Thymus (tissue), 11 donors: Measurements from ENCODE around the gene ESR2. TPM values are rescaled to one million over a fixed set of nuclear protein-coding genes. Genes with fewer than 3 reads are reported as not detected.

Source experiments
- DNase-seq, 9 donors: peaks; one replicate each; pipeline ENCODE4 v3.0.0-alpha.2; 2013; ENCODE audit warnings: low spot score in 9 of 9, low read depth in 6 of 9, missing footprints in 1 of 9
- H3K27ac ChIP-seq, 2 donors: one replicate each; pipeline ENCODE4 v1.5.1; 2013; ENCODE audit warnings: control low read depth in 1 of 2, low read depth in 1 of 2, low read length in 1 of 2, mild to moderate bottlenecking in 1 of 2, moderate library complexity in 1 of 2
- H3K27me3 ChIP-seq, 2 donors: one replicate each; pipeline ENCODE4 v1.5.1; 2013; ENCODE audit warnings: low read length in 1 of 2; ENCODE audit not compliant: control insufficient read depth in 2 of 2, insufficient read depth in 1 of 2
- H3K36me3 ChIP-seq, 2 donors: one replicate each; pipeline ENCODE4 v1.5.1; 2013; ENCODE audit warnings: low read length in 1 of 2, mild to moderate bottlenecking in 1 of 2, moderate library complexity in 1 of 2; ENCODE audit not compliant: control insufficient read depth in 2 of 2, insufficient read depth in 2 of 2
- H3K4me1 ChIP-seq, 2 donors: one replicate each; pipeline ENCODE4 v1.5.1; 2013; ENCODE audit warnings: low read length in 2 of 2; ENCODE audit not compliant: control insufficient read depth in 2 of 2, insufficient read depth in 2 of 2
- H3K4me3 ChIP-seq, 2 donors: one replicate each; pipeline ENCODE4 v1.5.1; 2013; ENCODE audit warnings: low read length in 2 of 2, control low read depth in 1 of 2, mild to moderate bottlenecking in 1 of 2
- H3K9me3 ChIP-seq, 2 donors: one replicate each; pipeline ENCODE4 v1.5.1; 2013; ENCODE audit warnings: low read length in 1 of 2, mild to moderate bottlenecking in 1 of 2; ENCODE audit not compliant: control insufficient read depth in 2 of 2, insufficient read depth in 1 of 2
- WGBS: extraction: QIAGEN DNeasy Blood & Tissue Kit; methylation state at CpG from one replicate; pipeline ENCODE4 v1.1.7; 2013; 5-methylcytosine and 5-hydroxymethylcytosine counted together
- polyA plus RNA-seq: library from polyadenylated mRNA; stranded (reverse); fragments of 200-250 nt; gene quantifications from one replicate; pipeline ENCODE4 v1.2.3, GENCODE V29; 2013
- total RNA-seq: library from RNA; stranded (reverse); fragments of 120-200 nt; gene quantifications from one replicate; pipeline ENCODE4 v1.2.4, GENCODE V29; 2013
- donor health status: healthy.

Gene ESR2
- total and polyA plus RNA-seq, 2 donors: 0.52 to 2.3 TPM

DNA sequence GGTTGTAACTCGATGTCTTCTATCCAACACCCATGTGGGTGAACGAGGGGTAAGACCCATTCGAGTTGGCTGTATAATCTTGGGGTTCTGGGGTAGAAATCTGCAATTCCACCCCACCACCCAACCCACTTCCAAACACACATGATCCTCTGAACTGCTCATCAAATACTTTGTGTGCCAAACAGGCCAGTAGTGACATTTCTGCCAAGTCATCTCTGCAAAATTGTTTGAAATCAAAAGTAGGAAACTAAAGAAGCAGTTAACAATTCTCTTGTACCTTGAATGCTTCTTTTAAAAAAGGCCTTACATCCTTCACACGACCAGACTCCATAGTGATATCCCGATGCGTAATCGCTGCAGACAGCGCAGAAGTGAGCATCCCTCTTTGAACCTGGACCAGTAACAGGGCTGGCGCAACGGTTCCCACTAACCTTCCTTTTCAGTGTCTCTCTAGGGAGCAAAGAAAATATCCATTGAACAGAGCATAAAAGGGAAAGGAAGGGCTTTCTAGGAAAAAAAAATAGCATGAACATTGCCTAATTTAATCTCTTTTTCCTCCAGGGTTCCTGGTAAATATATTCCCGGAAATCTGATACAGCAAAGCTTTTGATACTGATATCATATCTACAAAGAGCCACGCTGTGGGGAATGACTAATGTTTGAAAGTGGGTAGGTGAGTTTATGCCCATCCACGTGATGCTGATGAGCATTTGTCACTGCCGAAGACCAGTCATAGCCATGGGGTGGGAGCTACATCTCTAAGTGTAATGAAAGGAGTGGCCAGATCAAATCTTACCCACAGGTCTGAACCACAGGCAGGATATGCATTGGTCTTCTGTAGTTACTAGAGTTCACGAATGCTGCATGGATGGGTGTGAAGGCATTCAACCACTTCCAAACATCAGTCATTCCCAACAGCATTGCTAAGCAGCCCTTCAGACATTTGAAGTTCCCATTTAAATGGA, 14.2 kb downstream of the ESR2 start:
- Histone ChIP-seq H3K4me3 (no peak overlapping the region), H3K27me3 (no peaks in the 10 kb centered on the region), H3K9me3 (no peaks in the 10 kb centered on the region), H3K27ac (no peak overlapping the region), H3K36me3 (peaks cover 0 to 3% of the 10 kb centered on the region in 2 donors), H3K4me1 (no peaks in the 10 kb centered on the region)
- 89% methylated on average over 15 of the region's 15 CpGs for WGBS
- no peak for DNase-seq

- Histone ChIP-seq H3K27ac (no peak overlapping the region), H3K27me3 (no peaks in the 10 kb centered on the region), H3K4me3 (no peak overlapping the region), H3K36me3 (peaks cover 0 to 6% of the 10 kb centered on the region in 2 donors), H3K9me3 (no peaks in the 10 kb centered on the region), H3K4me1 (no peaks in the 10 kb centered on the region)
- no peak for DNase-seq
- 92% methylated on average over 2 of the region's 2 CpGs for WGBS
These were observed 15.7 kb downstream of the ESR2 start for GRCh38 chr14:64278458-64278857.

DNA sequence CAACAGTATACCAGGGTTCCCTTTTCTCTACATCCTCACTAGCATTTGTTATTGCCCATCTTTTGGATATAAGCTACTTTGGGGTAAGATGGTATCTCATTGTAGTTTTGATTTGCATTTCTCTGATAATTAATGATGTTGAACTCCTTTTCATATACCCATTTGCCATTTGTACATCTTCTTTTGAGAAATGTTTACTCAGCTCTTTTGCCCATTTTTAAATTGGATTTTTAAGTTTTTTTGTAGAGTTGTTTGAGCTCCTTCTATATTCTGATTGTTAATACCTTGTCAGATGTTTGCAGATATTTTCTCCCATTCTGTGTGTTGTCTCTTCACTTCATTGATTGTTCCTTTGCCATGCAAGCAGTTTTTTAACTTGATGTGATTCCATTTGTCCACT, 22.2 kb downstream of the ESR2 start:
- Histone ChIP-seq H3K4me3 (no peak overlapping the region), H3K27me3 (no peaks in the 10 kb centered on the region)
- DNase-seq: no peak

GRCh38 chr14:64266239-64266638, 27.9 kb downstream of the ESR2 start:
- WGBS: 84% methylated on average over 2 of the region's 2 CpGs

More for the DNA sequence above, 22.2 kb downstream of the ESR2 start:
- no peaks in the 10 kb centered on the region for H3K4me1 ChIP-seq
- peaks cover 0 to 8% of the 10 kb centered on the region in 2 donors for H3K36me3 ChIP-seq
- no peak overlapping the region for H3K27ac ChIP-seq
- H3K9me3 ChIP-seq: no peaks in the 10 kb centered on the region

GRCh38 chr14:64265222-64265621, 28.9 kb downstream of the ESR2 start:
- Histone ChIP-seq H3K27ac (no peak overlapping the region), H3K9me3 (no peaks in the 10 kb centered on the region), H3K4me3 (no peak overlapping the region), H3K4me1 (no peaks in the 10 kb centered on the region), H3K27me3 (no peaks in the 10 kb centered on the region), H3K36me3 (peaks cover 0 to 5% of the 10 kb centered on the region in 2 donors)
- 95% methylated on average over 1 of the region's 1 CpG for WGBS
- no peak for DNase-seq

More at GRCh38 chr14:64266239-64266638, 27.9 kb downstream of the ESR2 start:
- Histone ChIP-seq H3K4me1 (no peaks in the 10 kb centered on the region), H3K4me3 (no peak overlapping the region), H3K27ac (no peak overlapping the region), H3K27me3 (no peaks in the 10 kb centered on the region), H3K9me3 (no peaks in the 10 kb centered on the region), H3K36me3 (peaks cover 0 to 5% of the 10 kb centered on the region in 2 donors)
- DNase-seq: no peak

- peaks cover 0 to 5% of the 10 kb centered on the region in 2 donors for H3K36me3 ChIP-seq
- H3K27ac ChIP-seq: no peak overlapping the region
- no peaks in the 10 kb centered on the region for H3K9me3 ChIP-seq
- no peaks in the 10 kb centered on the region for H3K27me3 ChIP-seq
- no peak overlapping the region for H3K4me3 ChIP-seq
- DNase-seq: no peak
- H3K4me1 ChIP-seq: no peaks in the 10 kb centered on the region
- WGBS: 96% methylated on average over 21 of the region's 21 CpGs
These were observed 33.8 kb downstream of the ESR2 start for GRCh38 chr14:64260418-64260817.

DNA sequence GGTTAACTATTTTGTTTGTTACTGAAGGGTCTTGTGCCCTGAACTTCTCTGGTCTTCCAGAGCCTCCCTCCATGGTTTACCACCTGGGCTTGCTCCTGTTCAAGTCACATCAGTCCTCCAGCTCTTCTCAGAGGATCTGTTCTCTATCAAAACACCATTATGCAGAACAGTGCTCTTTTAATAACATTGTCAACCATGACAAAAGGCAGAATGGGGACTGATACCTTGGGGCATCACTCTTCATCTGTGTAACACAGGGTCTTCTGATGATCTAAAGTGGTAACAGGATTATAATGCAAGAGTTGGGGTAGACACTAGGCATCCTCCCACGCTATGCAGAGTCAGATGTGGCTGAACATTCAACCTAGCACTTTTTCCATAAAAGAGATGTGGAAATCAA, 38.4 kb downstream of the ESR2 start:
- Histone ChIP-seq H3K27ac (no peak overlapping the region), H3K4me3 (no peak overlapping the region), H3K27me3 (no peaks in the 10 kb centered on the region), H3K4me1 (no peaks in the 10 kb centered on the region), H3K36me3 (peaks cover 0 to 8% of the 10 kb centered on the region in 2 donors), H3K9me3 (no peaks in the 10 kb centered on the region)
- DNase-seq: no peak
- 95% methylated on average over 1 of the region's 1 CpG for WGBS

DNA sequence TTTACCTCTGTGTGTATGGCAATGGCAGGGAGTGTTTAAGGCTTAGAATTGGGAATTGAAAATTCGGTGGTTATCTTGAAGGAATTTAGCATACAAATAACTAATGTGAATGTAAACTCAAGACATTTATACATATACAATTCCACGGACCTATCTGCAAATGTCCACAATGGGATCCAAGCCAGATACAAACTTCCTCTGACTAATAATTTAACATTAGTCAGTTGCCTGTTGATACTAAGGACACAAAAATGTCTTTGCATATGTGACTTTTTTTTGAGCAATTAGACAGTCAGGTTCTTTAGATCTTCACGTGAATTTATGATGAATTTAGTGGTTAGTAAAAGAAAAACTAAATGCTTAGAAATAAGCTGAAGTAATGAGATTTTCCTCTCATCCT, 40.5 kb downstream of the ESR2 start:
- DNase-seq: no peak
- no peak overlapping the region for H3K4me3 ChIP-seq
- peaks cover 0 to 8% of the 10 kb centered on the region in 2 donors for H3K36me3 ChIP-seq
- H3K4me1 ChIP-seq: no peaks in the 10 kb centered on the region
- no peak overlapping the region for H3K27ac ChIP-seq
- no peaks in the 10 kb centered on the region for H3K9me3 ChIP-seq
- 99% methylated on average over 3 of the region's 3 CpGs for WGBS
- no peaks in the 10 kb centered on the region for H3K27me3 ChIP-seq

GRCh38 chr14:64249363-64249762, 44.8 kb downstream of the ESR2 start:
- Histone ChIP-seq H3K9me3 (no peaks in the 10 kb centered on the region), H3K36me3 (peaks cover 0 to 4% of the 10 kb centered on the region in 2 donors), H3K4me3 (no peak overlapping the region), H3K27ac (no peak overlapping the region), H3K4me1 (no peaks in the 10 kb centered on the region), H3K27me3 (no peaks in the 10 kb centered on the region)
- DNase-seq: no peak
- 95% methylated on average over 7 of the region's 7 CpGs for WGBS
